Measurements from ENCODE around the gene ANKRD24.

Gene ANKRD24

DNA sequence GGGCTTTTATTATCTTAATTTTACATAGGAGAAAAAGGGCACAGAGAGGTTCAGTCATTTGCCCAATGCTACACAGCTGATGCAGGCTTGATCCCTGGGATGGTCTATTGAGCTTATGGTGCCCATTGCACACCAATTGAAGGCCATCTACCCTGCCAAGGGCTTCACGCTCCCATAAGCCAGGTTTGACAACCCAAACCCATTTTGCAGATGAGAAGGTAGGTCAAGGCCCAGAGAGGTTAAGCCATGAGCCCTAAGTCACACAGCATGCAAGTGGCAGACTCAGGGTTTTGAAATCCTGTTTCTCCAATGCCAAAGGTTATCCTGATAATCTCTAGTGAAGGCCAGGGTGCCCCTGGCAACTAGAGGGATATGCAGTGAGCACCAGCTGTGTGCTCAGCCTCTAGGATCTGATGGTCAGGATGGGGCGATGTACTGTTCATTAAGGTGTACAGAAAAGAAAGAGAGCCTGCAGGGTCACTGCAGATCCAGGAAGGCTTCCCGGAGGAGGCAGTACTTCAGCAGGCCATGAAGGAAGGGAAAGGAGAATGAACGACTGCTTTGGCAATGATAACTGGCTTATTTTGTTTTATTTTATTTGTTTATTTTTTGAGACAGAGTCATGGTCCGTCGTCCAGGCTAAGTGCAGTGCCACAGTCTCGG, 20.9 kb upstream of the ANKRD24 start:
- TF ChIP-seq, protein P1, sequence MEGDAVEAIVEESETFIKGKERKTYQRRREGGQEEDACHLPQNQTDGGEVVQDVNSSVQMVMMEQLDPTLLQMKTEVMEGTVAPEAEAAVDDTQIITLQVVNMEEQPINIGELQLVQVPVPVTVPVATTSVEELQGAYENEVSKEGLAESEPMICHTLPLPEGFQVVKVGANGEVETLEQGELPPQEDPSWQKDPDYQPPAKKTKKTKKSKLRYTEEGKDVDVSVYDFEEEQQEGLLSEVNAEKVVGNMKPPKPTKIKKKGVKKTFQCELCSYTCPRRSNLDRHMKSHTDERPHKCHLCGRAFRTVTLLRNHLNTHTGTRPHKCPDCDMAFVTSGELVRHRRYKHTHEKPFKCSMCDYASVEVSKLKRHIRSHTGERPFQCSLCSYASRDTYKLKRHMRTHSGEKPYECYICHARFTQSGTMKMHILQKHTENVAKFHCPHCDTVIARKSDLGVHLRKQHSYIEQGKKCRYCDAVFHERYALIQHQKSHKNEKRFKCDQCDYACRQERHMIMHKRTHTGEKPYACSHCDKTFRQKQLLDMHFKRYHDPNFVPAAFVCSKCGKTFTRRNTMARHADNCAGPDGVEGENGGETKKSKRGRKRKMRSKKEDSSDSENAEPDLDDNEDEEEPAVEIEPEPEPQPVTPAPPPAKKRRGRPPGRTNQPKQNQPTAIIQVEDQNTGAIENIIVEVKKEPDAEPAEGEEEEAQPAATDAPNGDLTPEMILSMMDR (IDR thresholded peaks at IDR 0.05; ENCODE audit: extremely low read depth, insufficient read depth, missing control alignments): no peak
- no peak for DNase-seq (ENCODE audit: low spot score)
- in situ Hi-C loops (cut with MboI; ENCODE audit: low pct_unique_long_range_greater_than_20kb, low sequenced_read_pairs, unreplicated experiment): no loop called here

- TF ChIP-seq, protein P1 (IDR thresholded peaks at IDR 0.05; ENCODE audit: extremely low read depth, insufficient read depth, missing control alignments): no peak
- in situ Hi-C loops (cut with MboI; ENCODE audit: low pct_unique_long_range_greater_than_20kb, low sequenced_read_pairs, unreplicated experiment): no loop called here
- DNase-seq (ENCODE audit: low spot score): no peak
These were observed 18.2 kb upstream of the ANKRD24 start for GRCh38 chr19:4164262-4164661.

GRCh38 chr19:4171676-4172075, 10.8 kb upstream of the ANKRD24 start:
- DNase-seq (ENCODE audit: low spot score): no peak
- in situ Hi-C loops (cut with MboI; ENCODE audit: low pct_unique_long_range_greater_than_20kb, low sequenced_read_pairs, unreplicated experiment): no loop called here
- TF ChIP-seq, protein P1 (IDR thresholded peaks at IDR 0.05; ENCODE audit: extremely low read depth, insufficient read depth, missing control alignments): no peak

GRCh38 chr19:4172861-4173473, 9.5 kb upstream of the ANKRD24 start:
- peak; percentile 61 for DNase-seq (ENCODE audit: low spot score)

GRCh38 chr19:4173479-4174212, 8.8 kb upstream of the ANKRD24 start:
- in situ Hi-C loops (cut with MboI; ENCODE audit: low pct_unique_long_range_greater_than_20kb, low sequenced_read_pairs, unreplicated experiment): no loop called here
- TF ChIP-seq, protein P1 (IDR thresholded peaks at IDR 0.05; ENCODE audit: extremely low read depth, insufficient read depth, missing control alignments): no peak
- no peak for DNase-seq (ENCODE audit: low spot score)

More at GRCh38 chr19:4172861-4173473, 9.5 kb upstream of the ANKRD24 start:
- TF ChIP-seq, protein P1 (IDR thresholded peaks at IDR 0.05; ENCODE audit: extremely low read depth, insufficient read depth, missing control alignments): no peak
- in situ Hi-C loops (cut with MboI; ENCODE audit: low pct_unique_long_range_greater_than_20kb, low sequenced_read_pairs, unreplicated experiment): no loop called here

- in situ Hi-C loops (cut with MboI; ENCODE audit: low pct_unique_long_range_greater_than_20kb, low sequenced_read_pairs, unreplicated experiment): no loop called here
- TF ChIP-seq, protein P1 (IDR thresholded peaks at IDR 0.05; ENCODE audit: extremely low read depth, insufficient read depth, missing control alignments): no peak
- no peak for DNase-seq (ENCODE audit: low spot score)
These were observed 8.1 kb upstream of the ANKRD24 start for GRCh38 chr19:4174213-4174894.
